Activated naive CD8-positive, alpha-beta T cell treated with anti-CD3 and anti-CD28 coated beads, Interleukin-2, amount 10 ng/mL, durations not matched to agents 7 days and 5 days (primary cell): ENCODE data around the gene CNTRL. TPM values are rescaled to one million over a fixed set of nuclear protein-coding genes. Genes with fewer than 3 reads are reported as not detected.
A peak's percentile ranks its signal among the peaks of the same experiment; 100 is the strongest.
"Not testable (repeated sequence)": the region's sequence is repeated elsewhere in the genome, so short reads cannot be mapped to it uniquely, and the experiment has no call there.

Experiments
- ATAC-seq: fragments of 150-1000 bp; cut with Tn5 transposase; one replicate; pipeline ENCODE4 v1.10.0; 2021; ENCODE audit warnings: low read depth, moderate library complexity
- POLR2A ChIA-PET: fragments of 350-600 bp; sonication (Branson Sonifier 250); formaldehyde crosslinking; loops from one replicate; lab custom pipeline; 2021; ENCODE audit warnings: antibody characterized with exemption; lab: Charles Lee
- DNase-seq: peaks from one replicate; pipeline ENCODE4 v3.0.0; 2021
- H3K27ac Mint-ChIP-seq: one replicate; pipeline ENCODE4 v1.8.0; 2022; ENCODE audit warnings: mild to moderate bottlenecking, mixed read lengths
- H3K27me3 Mint-ChIP-seq: one replicate; pipeline ENCODE4 v1.8.0; 2022; ENCODE audit warnings: mild to moderate bottlenecking, moderate library complexity, mixed read lengths
- H3K36me3 Mint-ChIP-seq: one replicate; pipeline ENCODE4 v1.8.0; 2021; ENCODE audit warnings: mild to moderate bottlenecking, mixed read lengths
- H3K4me1 Mint-ChIP-seq: one replicate; pipeline ENCODE4 v1.8.0; 2021; ENCODE audit warnings: mixed read lengths
- H3K4me3 Mint-ChIP-seq: one replicate; pipeline ENCODE4 v1.8.0; 2022; ENCODE audit warnings: mild to moderate bottlenecking, moderate library complexity, mixed read lengths
- H3K9me3 Mint-ChIP-seq: one replicate; pipeline ENCODE4 v1.8.0; 2021; ENCODE audit warnings: mixed read lengths
- total RNA-seq, 2 experiments: library from RNA; stranded (reverse); gene quantifications; one replicate each; pipeline ENCODE4 v1.2.3, GENCODE V29; 2021

CNTRL gene, protein sequence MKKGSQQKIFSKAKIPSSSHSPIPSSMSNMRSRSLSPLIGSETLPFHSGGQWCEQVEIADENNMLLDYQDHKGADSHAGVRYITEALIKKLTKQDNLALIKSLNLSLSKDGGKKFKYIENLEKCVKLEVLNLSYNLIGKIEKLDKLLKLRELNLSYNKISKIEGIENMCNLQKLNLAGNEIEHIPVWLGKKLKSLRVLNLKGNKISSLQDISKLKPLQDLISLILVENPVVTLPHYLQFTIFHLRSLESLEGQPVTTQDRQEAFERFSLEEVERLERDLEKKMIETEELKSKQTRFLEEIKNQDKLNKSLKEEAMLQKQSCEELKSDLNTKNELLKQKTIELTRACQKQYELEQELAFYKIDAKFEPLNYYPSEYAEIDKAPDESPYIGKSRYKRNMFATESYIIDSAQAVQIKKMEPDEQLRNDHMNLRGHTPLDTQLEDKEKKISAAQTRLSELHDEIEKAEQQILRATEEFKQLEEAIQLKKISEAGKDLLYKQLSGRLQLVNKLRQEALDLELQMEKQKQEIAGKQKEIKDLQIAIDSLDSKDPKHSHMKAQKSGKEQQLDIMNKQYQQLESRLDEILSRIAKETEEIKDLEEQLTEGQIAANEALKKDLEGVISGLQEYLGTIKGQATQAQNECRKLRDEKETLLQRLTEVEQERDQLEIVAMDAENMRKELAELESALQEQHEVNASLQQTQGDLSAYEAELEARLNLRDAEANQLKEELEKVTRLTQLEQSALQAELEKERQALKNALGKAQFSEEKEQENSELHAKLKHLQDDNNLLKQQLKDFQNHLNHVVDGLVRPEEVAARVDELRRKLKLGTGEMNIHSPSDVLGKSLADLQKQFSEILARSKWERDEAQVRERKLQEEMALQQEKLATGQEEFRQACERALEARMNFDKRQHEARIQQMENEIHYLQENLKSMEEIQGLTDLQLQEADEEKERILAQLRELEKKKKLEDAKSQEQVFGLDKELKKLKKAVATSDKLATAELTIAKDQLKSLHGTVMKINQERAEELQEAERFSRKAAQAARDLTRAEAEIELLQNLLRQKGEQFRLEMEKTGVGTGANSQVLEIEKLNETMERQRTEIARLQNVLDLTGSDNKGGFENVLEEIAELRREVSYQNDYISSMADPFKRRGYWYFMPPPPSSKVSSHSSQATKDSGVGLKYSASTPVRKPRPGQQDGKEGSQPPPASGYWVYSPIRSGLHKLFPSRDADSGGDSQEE (N-terminal part only)
- total RNA-seq = 10 to 100 TPM; 92.3 to 94.6 TPM

DNA sequence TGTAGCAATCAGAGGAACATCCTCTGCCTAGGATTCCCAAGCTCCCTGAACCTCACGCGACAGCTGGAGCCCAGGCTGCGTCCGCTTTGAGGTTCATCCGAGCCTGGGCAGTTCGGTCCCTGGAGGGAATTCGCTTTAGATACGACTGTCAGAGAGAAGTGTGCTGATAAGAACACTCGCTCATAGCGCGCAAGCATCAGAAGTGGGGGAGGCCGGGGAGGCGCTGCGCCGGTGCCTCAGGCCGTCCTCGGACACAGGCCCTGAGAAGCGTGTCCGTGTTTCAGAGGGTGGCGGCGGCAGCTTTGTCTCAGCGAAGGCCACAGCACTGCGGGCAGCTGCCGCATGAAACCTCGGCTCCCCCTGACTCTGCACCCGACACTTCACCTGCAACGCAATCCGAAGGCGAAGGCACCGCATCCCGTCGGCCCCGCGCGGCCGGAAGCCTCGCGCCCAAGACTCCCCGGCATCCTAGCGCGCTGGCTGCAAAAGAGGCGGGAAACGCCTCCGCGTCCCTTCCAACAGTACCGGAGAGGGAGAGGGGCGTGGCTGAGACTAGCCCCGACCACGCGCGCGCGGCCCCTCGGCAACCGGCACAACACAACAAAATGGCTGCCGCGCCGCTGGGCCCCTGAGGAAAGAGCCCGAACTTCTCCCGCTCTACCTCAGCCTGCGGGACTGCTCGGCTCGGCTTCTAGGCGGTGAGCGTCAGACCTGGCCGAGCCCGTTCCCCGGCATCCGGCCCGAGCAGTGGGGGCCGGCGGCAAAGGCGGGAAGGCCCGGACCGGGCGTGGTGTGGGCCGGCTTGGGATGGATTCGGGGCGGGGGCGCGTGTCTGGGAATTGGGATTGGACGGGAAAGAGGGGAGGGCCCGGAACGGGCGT lies at the start of gene CNTRL:
CNTRL (plus strand) TSS at position 586 of the 881 bp plus-strand sequence. CDS start 13,372 bp downstream, outside the sequence.
- Mint-ChIP-seq H3K27ac (peak within 1 kb of the TSS; percentile 87), H3K36me3 (peaks cover 2% of the 10 kb centered on the region)
- POLR2A ChIA-PET = interaction anchor here (1.2 to 1.7 kb wide), 6 partner anchors 47 to 282 kb away, joined by 3 to 7 read pairs (median 4); partner anchors contain the start of gene FBXW2

DNA sequence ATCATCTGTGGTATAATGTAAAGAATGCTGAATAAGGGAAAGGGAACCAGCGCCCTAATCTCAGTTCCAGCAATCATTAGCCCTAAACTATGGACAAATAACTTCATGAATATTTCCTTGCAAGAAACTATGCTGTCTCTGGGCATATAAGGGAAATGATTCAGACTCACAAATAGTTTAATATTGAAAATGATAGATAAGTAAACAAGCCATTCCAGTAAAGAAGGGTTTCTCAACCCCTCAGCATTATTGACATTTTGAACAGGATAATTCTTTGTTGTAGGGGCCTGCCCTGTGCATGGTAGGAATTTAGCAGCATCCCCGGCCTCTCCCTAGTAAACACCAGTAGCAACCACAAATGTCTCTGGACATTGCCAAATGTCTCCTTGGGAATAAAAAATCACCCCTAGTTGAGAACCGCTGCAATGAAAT lies 48.5 kb upstream of the CNTRL start:
- no peak for ATAC-seq
- Mint-ChIP-seq H3K27me3 (peaks cover 3% of the 10 kb centered on the region), H3K9me3 (no peaks in the 10 kb centered on the region), H3K36me3 (peaks cover 4% of the 10 kb centered on the region), H3K4me3 (no peak overlapping the region), H3K4me1 (no peaks in the 10 kb centered on the region), H3K27ac (no peak overlapping the region)
- POLR2A ChIA-PET = no interaction called here
- no peak for DNase-seq

More for the DNA sequence above, at the start of gene CNTRL:
- Mint-ChIP-seq H3K4me1 (peaks cover 39% of the 10 kb centered on the region), H3K4me3 (peak within 1 kb of the TSS; percentile 99), H3K27me3 (no peaks in the 10 kb centered on the region), H3K9me3 (peaks cover 3% of the 10 kb centered on the region)
- DNase-seq = peak; percentile 92
- peak; percentile 86 for ATAC-seq

DNA sequence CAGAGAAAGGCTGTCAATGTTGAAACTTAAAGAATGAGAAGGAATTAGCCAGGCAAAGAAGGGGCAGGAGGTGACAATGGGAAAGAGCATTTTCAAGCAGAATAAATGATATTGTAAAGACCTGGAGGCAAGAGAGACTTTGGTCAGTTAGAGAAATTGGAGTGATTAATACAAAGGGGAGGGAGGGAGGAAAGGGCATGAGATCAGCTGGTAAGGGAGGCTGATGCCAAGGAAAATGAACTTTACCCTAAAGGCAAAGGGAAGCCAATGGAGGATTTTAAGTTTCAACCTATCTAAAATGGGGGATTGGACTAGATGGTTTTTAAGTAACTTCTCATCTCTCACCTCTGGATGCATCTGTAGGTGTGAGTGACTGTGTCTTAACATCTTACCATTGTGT lies 48.0 kb upstream of the CNTRL start:
- no peaks in the 10 kb centered on the region for H3K9me3 Mint-ChIP-seq
- H3K27me3 Mint-ChIP-seq = peaks cover 3% of the 10 kb centered on the region
- peaks cover 4% of the 10 kb centered on the region for H3K36me3 Mint-ChIP-seq
- no peak overlapping the region for H3K27ac Mint-ChIP-seq
- ATAC-seq (no peak), DNase-seq (no peak)
- H3K4me1 Mint-ChIP-seq = no peaks in the 10 kb centered on the region
- no peak overlapping the region for H3K4me3 Mint-ChIP-seq
- POLR2A ChIA-PET = no interaction called here

DNA sequence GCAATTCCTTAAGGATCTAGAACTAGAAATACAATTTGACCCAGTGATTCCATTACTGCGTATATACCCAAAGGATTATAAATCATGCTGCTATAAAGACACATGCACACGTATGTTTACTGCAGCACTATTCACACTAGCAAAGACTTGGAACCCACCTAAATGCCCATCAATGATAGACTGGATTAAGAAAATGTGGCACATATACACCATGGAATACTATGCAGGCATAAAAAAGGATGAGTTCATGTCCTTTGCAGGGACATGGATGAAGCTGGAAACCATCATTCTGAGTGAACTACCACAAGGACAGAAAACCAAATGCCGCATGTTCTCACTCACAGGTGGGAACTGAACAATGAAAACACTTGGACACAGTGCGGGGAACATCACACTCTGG lies 46.5 kb upstream of the CNTRL start:
- H3K27me3 Mint-ChIP-seq, H3K9me3 Mint-ChIP-seq, DNase-seq, H3K4me1 Mint-ChIP-seq, H3K27ac Mint-ChIP-seq, H3K4me3 Mint-ChIP-seq, ATAC-seq, H3K36me3 Mint-ChIP-seq: not testable (repeated sequence)
- POLR2A ChIA-PET = interaction anchor here (0.6 kb wide), 1 partner anchor 182 kb away, joined by 3 read pairs; no protein-coding TSS in a partner anchor

DNA sequence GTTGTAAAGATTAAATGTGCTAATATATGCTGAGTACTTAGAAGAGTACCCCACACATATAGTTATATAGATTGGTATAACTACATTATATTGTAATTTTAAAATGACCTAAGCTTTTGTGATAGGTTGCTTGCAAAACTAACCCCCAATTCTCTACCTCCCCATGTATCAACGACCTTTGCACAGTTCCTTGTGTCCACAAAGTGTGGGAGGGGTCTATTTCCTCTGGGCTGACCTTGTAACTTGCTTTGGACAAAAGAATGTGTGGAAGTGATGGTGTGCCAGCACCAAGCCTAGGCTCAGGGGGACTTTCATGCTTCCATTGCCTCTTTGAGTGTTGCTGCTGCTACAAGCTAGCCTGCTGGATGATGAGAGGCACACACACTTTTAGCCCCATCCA lies 45.3 kb upstream of the CNTRL start:
- H3K4me1 Mint-ChIP-seq = no peaks in the 10 kb centered on the region
- DNase-seq (no peak), ATAC-seq (no peak)
- no peaks in the 10 kb centered on the region for H3K27me3 Mint-ChIP-seq
- POLR2A ChIA-PET = no interaction called here
- no peak overlapping the region for H3K4me3 Mint-ChIP-seq
- H3K27ac Mint-ChIP-seq = no peak overlapping the region
- H3K36me3 Mint-ChIP-seq = peaks cover 4% of the 10 kb centered on the region
- H3K9me3 Mint-ChIP-seq = no peaks in the 10 kb centered on the region

DNA sequence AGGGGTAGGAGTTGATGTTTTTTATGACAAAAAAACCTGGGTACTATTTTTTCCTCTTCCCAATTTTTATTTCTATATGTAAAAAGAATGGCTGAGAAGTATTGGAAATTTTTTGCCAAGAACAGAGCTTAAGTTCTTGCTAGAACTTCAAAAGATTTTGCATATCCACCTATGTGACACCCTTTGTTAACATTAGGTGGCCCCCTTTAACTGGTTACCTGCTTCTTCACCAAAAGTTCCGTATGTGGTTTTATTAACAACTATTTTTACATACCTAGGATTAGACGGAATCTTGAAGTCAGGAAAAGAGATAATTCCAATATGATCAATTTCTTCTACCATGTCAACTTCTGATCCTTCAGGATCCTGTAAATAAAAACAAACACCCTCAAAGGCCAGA lies 40.2 kb upstream of the CNTRL start:
- no peak overlapping the region for H3K27ac Mint-ChIP-seq
- H3K36me3 Mint-ChIP-seq = no peaks in the 10 kb centered on the region
- no peak overlapping the region for H3K4me3 Mint-ChIP-seq
- POLR2A ChIA-PET = no interaction called here
- DNase-seq (no peak), ATAC-seq (no peak)
- H3K27me3 Mint-ChIP-seq = no peaks in the 10 kb centered on the region
- H3K9me3 Mint-ChIP-seq = no peaks in the 10 kb centered on the region
- peaks cover 5% of the 10 kb centered on the region for H3K4me1 Mint-ChIP-seq

DNA sequence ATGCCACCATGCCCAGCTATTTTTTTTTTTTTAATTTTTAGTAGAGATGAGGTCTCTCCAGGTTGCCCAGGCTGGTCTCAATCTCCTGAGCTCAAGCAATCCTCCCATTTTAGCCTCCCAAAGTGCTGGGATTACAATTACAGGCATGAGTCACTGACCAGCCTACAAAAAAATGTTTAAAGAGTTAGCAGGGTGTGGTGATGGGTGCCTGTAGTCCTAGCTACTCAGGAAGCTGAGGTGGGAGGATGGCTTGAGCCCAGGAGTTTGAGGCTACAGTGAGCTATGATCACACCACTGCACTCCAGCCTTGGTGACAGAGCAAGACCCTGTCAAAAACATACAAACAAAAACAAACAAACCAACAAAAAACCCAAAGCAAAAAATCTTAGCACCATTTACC lies 39.0 kb upstream of the CNTRL start:
- DNase-seq, POLR2A ChIA-PET, H3K9me3 Mint-ChIP-seq, ATAC-seq, H3K36me3 Mint-ChIP-seq, H3K27ac Mint-ChIP-seq, H3K4me3 Mint-ChIP-seq, H3K4me1 Mint-ChIP-seq, H3K27me3 Mint-ChIP-seq: not testable (repeated sequence)

DNA sequence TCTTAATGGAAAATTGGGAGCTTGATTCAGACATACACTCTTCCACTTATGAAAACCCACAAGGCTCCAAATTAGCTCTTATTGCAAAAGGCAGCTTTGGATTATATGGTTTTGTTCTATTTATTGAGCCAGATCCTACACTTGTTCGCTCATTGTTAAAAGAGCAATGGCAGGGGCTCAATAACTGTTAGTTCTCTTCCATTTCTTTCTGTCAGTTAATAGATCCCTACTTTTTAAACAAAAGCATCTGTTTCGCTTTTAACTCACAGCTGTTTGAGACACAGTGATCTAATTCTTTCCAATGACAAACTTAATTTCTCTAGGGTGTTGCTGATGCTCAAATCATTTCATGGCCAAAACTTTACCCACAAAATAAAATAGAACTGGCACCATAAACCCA lies 36.4 kb upstream of the CNTRL start:
- Mint-ChIP-seq H3K36me3 (no peaks in the 10 kb centered on the region), H3K4me1 (peaks cover 5% of the 10 kb centered on the region), H3K27ac (no peak overlapping the region), H3K4me3 (no peak overlapping the region), H3K9me3 (no peaks in the 10 kb centered on the region), H3K27me3 (no peaks in the 10 kb centered on the region)
- ATAC-seq (no peak), DNase-seq (no peak)
- POLR2A ChIA-PET = no interaction called here

DNA sequence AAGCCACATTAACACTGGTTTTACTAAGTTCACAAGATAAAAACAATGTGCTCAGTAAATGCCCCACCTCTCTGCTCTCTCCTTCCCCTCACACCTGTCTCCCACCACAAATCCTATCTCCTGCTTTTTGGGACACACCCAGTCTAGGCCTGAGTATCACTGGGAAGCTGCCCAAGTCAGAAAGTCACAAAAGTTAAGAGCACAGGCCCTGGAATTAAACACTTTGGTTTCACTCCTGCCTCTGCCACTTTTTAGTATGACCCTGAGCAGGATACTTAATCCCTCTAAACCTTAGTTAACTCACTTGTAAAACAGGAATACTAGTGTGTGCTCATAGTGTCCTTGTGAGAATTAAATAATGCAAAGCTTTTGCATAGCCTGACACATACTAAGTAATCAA lies 36.0 kb upstream of the CNTRL start:
- Mint-ChIP-seq H3K36me3 (no peaks in the 10 kb centered on the region), H3K9me3 (no peaks in the 10 kb centered on the region), H3K27me3 (peaks cover 4% of the 10 kb centered on the region), H3K4me3 (no peak overlapping the region), H3K4me1 (peaks cover 5% of the 10 kb centered on the region), H3K27ac (no peak overlapping the region)
- ATAC-seq = no peak
- DNase-seq = no peak
- POLR2A ChIA-PET = no interaction called here

DNA sequence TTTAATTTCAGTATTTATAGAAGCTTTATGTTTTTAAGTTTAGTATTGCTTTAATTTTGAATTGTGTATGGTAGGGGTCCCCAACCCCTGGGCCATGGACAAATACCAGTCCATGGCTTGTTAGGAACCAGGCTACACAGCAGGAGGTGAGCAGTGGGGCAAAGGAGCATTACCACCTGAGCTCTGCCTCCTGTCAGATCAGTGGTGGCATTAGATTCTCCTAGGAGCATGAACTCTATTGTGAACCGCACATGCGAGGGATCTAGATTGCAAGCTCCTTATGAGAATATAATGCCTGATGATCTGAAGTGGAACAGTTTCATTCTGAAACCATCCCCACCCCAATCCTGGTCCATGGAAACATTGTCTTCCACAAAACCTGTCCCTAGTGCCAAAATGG lies 26.6 kb upstream of the CNTRL start:
- peaks cover 8% of the 10 kb centered on the region for H3K27me3 Mint-ChIP-seq
- H3K4me1 Mint-ChIP-seq = no peaks in the 10 kb centered on the region
- no peak for ATAC-seq
- H3K27ac Mint-ChIP-seq = no peak overlapping the region
- DNase-seq = no peak
- H3K9me3 Mint-ChIP-seq = no peaks in the 10 kb centered on the region
- POLR2A ChIA-PET = no interaction called here
- no peak overlapping the region for H3K4me3 Mint-ChIP-seq
- no peaks in the 10 kb centered on the region for H3K36me3 Mint-ChIP-seq

DNA sequence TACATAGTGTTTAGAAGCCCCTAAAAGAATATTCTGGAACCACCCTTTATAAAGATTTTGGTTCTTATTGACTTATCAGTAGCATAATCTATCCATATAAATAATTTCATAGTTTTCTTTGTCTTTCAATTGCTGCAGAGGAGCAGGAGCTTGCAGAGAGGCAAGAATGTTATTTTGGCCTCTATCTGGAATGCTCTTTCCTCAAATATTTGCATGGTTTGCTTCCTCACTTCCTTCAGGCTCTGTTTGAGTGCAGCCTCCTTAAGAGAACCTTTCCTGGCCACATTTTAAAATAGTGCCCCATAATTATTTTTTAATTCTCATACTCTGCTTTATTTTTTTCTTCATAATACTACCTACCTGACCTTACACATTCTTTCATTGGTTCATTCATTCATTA lies 26.1 kb upstream of the CNTRL start:
- POLR2A ChIA-PET = no interaction called here
- no peak for DNase-seq
- Mint-ChIP-seq H3K27me3 (peaks cover 6% of the 10 kb centered on the region), H3K9me3 (no peaks in the 10 kb centered on the region), H3K4me1 (no peaks in the 10 kb centered on the region), H3K27ac (no peak overlapping the region), H3K4me3 (no peak overlapping the region), H3K36me3 (no peaks in the 10 kb centered on the region)
- no peak for ATAC-seq

DNA sequence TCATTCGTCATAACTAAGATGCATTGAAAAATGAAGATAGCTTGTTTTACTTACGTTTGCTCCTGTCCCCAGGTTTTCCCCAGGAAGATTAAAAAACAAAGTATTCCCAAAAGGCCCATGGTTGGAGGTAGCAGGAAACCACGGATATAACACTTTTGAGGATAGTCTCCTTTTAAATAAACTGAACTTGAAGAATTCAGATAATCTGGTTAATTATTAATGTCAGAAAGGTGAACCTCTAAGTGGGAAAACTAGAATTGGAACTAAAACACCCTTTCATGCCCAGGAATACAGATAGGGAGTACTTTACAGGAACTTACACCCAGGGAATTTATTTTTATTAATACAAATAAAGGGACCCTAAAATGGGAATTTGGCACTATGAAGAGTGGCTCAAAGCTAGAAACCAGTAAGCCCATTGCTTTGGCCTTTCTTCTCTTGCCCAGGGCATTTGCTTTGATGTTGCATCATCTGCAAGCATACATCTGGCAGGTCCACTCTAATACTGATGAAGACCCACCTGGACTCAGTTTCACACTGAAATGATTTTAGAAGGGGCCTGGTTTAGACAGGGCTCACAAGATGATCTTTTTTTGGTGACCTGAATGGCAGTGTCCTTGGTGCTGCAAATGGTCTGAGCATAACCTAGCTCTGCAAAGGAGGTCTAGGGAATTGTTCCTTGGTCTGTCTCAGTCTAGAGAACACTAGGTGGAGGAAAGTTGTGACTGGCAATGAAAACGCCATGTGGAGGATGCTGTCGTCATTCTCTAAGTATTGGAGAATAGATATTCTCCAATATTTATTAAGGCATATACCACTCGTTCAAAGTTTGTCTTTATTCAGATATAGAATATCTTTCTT lies 24.4 kb upstream of the CNTRL start, which contains the start of gene C5:
C5 (minus strand) TSS at position 148 of the 861 bp plus-strand sequence; CDS start at position 119, 29 bp downstream.
- no peak for ATAC-seq
- DNase-seq = no peak
- H3K27me3 Mint-ChIP-seq = peaks cover 3% of the 10 kb centered on the region
- H3K36me3 Mint-ChIP-seq = peaks cover 4% of the 10 kb centered on the region
- POLR2A ChIA-PET = no interaction called here
- no peak within 1 kb of the TSS for H3K27ac Mint-ChIP-seq
- peaks cover 2% of the 10 kb centered on the region for H3K9me3 Mint-ChIP-seq
- no peak within 1 kb of the TSS for H3K4me3 Mint-ChIP-seq
- H3K4me1 Mint-ChIP-seq = no peaks in the 10 kb centered on the region
